Neural cell (in vitro differentiated cells): ENCODE data around the gene OR9A2. TPM values are rescaled to one million over a fixed set of nuclear protein-coding genes. Genes with fewer than 3 reads are reported as not detected.

Source experiments
- H2AFZ ChIP-seq: fragments of 200-600, 300-800 bp; sonication (generic), shearing (Covaris generic); 2 replicates; pipeline ENCODE4 v1.6.0; 2014; ENCODE audit warnings: low read depth, mild to moderate bottlenecking, antibody characterized with exemption, low read length, moderate library complexity
- H3F3A ChIP-seq: fragments of 200-600 bp; shearing (Covaris generic); 2 replicates; pipeline ENCODE4 v1.6.1; 2016; ENCODE audit warnings: mild to moderate bottlenecking, moderate library complexity, mixed read lengths, antibody characterized with exemption, low read length; ENCODE audit not compliant: insufficient read depth, poor library complexity, severe bottlenecking
- H3K27ac ChIP-seq: fragments of 200-600, 300-800 bp; sonication (generic), shearing (Covaris generic); 2 replicates; pipeline ENCODE4 v1.5.1; 2014; ENCODE audit warnings: mild to moderate bottlenecking, low read length, moderate library complexity
- H3K27me3 ChIP-seq: fragments of 300-800, 200-600 bp; sonication (generic), shearing (Covaris generic); 2 replicates; pipeline ENCODE4 v1.6.0; 2014; ENCODE audit warnings: mild to moderate bottlenecking, low read depth, low read length, moderate library complexity; ENCODE audit not compliant: insufficient read depth
- H3K36me3 ChIP-seq: fragments of 300-800, 200-600 bp; sonication (generic), shearing (Covaris generic); 2 replicates; pipeline ENCODE4 v1.5.1; 2014; ENCODE audit warnings: mild to moderate bottlenecking, antibody characterized with exemption, low read length, moderate library complexity; ENCODE audit not compliant: insufficient read depth
- H3K4me2 ChIP-seq: fragments of 300-800, 200-600 bp; sonication (generic), shearing (Covaris generic); 2 replicates; pipeline ENCODE4 v1.6.0; 2014; ENCODE audit warnings: mild to moderate bottlenecking, low read length
- H3K4me3 ChIP-seq: fragments of 300-800, 200-600 bp; sonication (generic), shearing (Covaris generic); 2 replicates; pipeline ENCODE4 v1.5.1; 2014; ENCODE audit warnings: mild to moderate bottlenecking, low read length, moderate library complexity
- H3K79me2 ChIP-seq: fragments of 200-600 bp; shearing (Covaris generic); replicated peaks from 2 replicates; pipeline ENCODE4 v1.6.0; 2014; ENCODE audit warnings: mild to moderate bottlenecking, low read length, moderate library complexity; ENCODE audit not compliant: insufficient read depth
- H3K9ac ChIP-seq: fragments of 300-800, 200-600 bp; sonication (generic), shearing (Covaris generic); 2 replicates; pipeline ENCODE4 v1.6.1; 2016; ENCODE audit warnings: mild to moderate bottlenecking, low read length, mixed read lengths
- H3K9me2 ChIP-seq: fragments of 200-600 bp; shearing (Covaris generic); 2 replicates; pipeline ENCODE4 v1.6.1; 2016; ENCODE audit warnings: mild to moderate bottlenecking, low read length, mixed read lengths; ENCODE audit not compliant: insufficient read depth
- H3K9me3 ChIP-seq: fragments of 200-600, 300-800 bp; sonication (generic), shearing (Covaris generic); 2 replicates; pipeline ENCODE4 v1.6.1; 2016; ENCODE audit warnings: mild to moderate bottlenecking, mixed run types, low read length, moderate library complexity, mixed read lengths
- H4K20me1 ChIP-seq: fragments of 200-600 bp; shearing (Covaris generic); 2 replicates; pipeline ENCODE4 v1.6.1; 2016; ENCODE audit warnings: mild to moderate bottlenecking, mixed run types; ENCODE audit not compliant: insufficient read depth
- CTCF ChIP-seq: fragments of 450-650 bp; IDR thresholded peaks from 2 replicates; pipeline ENCODE4 v1.5.1; 2014; ENCODE audit warnings: antibody characterized with exemption, mild to moderate bottlenecking, moderate library complexity; ENCODE audit not compliant: poor library complexity, severe bottlenecking
- EP300 ChIP-seq: fragments of 450-650 bp; conservative IDR thresholded peaks from 2 replicates; pipeline ENCODE4 v1.6.1; 2014; ENCODE audit warnings: antibody characterized with exemption, mild to moderate bottlenecking, moderate library complexity; ENCODE audit not compliant: poor library complexity, severe bottlenecking
- EZH2 ChIP-seq: fragments of 200-600, 300-800 bp; shearing (Covaris generic), sonication (generic); IDR thresholded peaks from 2 replicates; pipeline ENCODE4 v1.6.1; 2014; ENCODE audit warnings: antibody characterized with exemption, low read length, borderline replicate concordance, mild to moderate bottlenecking; ENCODE audit not compliant: insufficient read depth, poor library complexity, severe bottlenecking
- MXI1 ChIP-seq: fragments of 450-650 bp; conservative IDR thresholded peaks from 2 replicates; pipeline ENCODE4 v1.6.1; 2014; ENCODE audit warnings: antibody characterized with exemption, mild to moderate bottlenecking; ENCODE audit not compliant: poor library complexity, severe bottlenecking
- POLR2AphosphoS5 ChIP-seq: IDR thresholded peaks from 2 replicates; pipeline ENCODE4 v1.6.1; 2012
- RAD21 ChIP-seq: fragments of 450-650 bp; conservative IDR thresholded peaks from 2 replicates; pipeline ENCODE4 v1.6.1; 2014; ENCODE audit warnings: antibody characterized with exemption, mild to moderate bottlenecking, moderate library complexity
- REST ChIP-seq: IDR thresholded peaks from 2 replicates; pipeline ENCODE4 v1.6.1; 2012; ENCODE audit warnings: borderline replicate concordance
- SMC3 ChIP-seq: fragments of 450-650 bp; conservative IDR thresholded peaks from 2 replicates; pipeline ENCODE4 v1.6.1; 2014; ENCODE audit warnings: antibody characterized with exemption, mild to moderate bottlenecking, moderate library complexity; ENCODE audit not compliant: poor library complexity
- TAF1 ChIP-seq: IDR thresholded peaks from 2 replicates; pipeline ENCODE4 v1.6.1; 2012; ENCODE audit warnings: low read depth
- polyA plus RNA-seq: library from polyadenylated mRNA; depleted of rRNA; stranded (reverse); fragments of >200 nt; gene quantifications from 2 replicates; pipeline ENCODE4 v1.2.3, GENCODE V29; 2014

Gene OR9A2
- polyA plus RNA-seq, 1 donor from 2014 or later, result not detected

DNA sequence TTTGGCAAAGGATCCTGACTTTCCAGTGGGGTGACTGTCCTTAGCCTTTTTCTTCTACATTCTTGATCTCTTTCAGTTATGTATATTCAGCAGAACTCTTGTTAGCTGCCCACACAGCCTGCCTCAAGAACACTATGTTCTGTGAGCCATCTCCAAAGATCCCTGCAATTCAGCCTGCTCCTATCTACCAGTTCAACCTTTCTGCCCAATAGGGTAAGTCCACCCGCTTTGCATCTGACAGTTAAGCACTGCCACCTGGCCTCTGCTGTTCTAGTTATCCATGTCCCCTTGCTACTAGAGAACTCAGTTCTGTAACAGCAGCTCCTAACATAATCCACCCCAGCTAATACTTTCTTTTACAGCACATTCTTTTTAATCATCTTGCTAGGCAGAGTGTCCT, 13.5 kb downstream of the OR9A2 start:
- Histone ChIP-seq H3K9ac (no peak overlapping the region), H3F3A (no peaks in the 10 kb centered on the region), H3K9me2 (no peaks in the 10 kb centered on the region), H3K36me3 (no peaks in the 10 kb centered on the region), H3K4me2 (no peak overlapping the region), H4K20me1 (no peaks in the 10 kb centered on the region), H3K27me3 (no peaks in the 10 kb centered on the region), H2AFZ (no peak overlapping the region), H3K9me3 (no peaks in the 10 kb centered on the region), H3K79me2 (no peaks in the 10 kb centered on the region), H3K27ac (no peak overlapping the region), H3K4me3 (no peak overlapping the region)
- TF ChIP-seq TAF1 (no peak), MXI1 (no peak), SMC3 (no peak), RAD21 (no peak), EZH2 (no peak), POLR2AphosphoS5 (no peak), EP300 (no peak), CTCF (no peak), REST (no peak)

DNA sequence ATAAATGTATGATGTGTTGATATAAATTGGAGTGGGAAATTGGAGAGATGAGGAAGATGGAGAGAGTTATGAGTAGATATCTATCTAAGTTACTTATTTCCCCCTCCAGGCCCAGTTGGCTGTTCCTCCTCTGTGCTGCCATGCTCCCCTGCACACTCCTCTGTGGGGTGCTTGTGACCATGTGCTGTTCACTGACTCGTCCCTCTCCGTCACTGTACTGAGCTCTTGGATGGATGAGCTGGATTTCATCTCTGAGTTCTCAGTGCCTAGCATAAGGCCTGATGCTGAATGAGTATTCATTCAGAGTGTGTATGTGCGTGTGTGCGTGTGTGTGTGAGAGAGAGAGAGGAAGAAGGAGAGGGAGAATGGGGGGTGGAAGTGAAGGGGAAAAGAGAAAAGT, 14.5 kb downstream of the OR9A2 start:
- no peak overlapping the region for H3K4me2 ChIP-seq
- H3K27ac ChIP-seq, result no peak overlapping the region
- H3F3A ChIP-seq, result no peaks in the 10 kb centered on the region
- no peak overlapping the region for H3K9ac ChIP-seq
- H3K27me3 ChIP-seq, result no peaks in the 10 kb centered on the region
- H4K20me1 ChIP-seq, result no peaks in the 10 kb centered on the region
- no peaks in the 10 kb centered on the region for H3K79me2 ChIP-seq
- no peaks in the 10 kb centered on the region for H3K36me3 ChIP-seq
- no peak overlapping the region for H3K4me3 ChIP-seq
- H2AFZ ChIP-seq, result no peak overlapping the region
- TF ChIP-seq EZH2 (no peak), SMC3 (no peak), EP300 (no peak), REST (no peak), MXI1 (no peak), POLR2AphosphoS5 (no peak), TAF1 (no peak), CTCF (no peak), RAD21 (no peak)
- no peaks in the 10 kb centered on the region for H3K9me3 ChIP-seq
- no peaks in the 10 kb centered on the region for H3K9me2 ChIP-seq
